Activated CD4-positive, alpha-beta T cell treated with anti-CD3 and anti-CD28 coated beads for 1 hour (primary cell): ENCODE data around the gene FXYD4.
"Not testable (repeated sequence)": the region's sequence is repeated elsewhere in the genome, so short reads cannot be mapped to it uniquely, and the experiment has no call there.

Experiments
- DNase-seq: peaks from one replicate; pipeline ENCODE4 v3.0.0-alpha.2; 2020

Gene FXYD4

GRCh38 chr10:43371418-43371817 lies at the start of gene FXYD4:
Gene FXYD4 (plus strand): TSS chr10:43371636. CDS start chr10:43373747, 2,111 bp downstream.
- no peak for DNase-seq

GRCh38 chr10:43322331-43322730 lies 49.1 kb upstream of the FXYD4 start:
- DNase-seq: no peak

DNA sequence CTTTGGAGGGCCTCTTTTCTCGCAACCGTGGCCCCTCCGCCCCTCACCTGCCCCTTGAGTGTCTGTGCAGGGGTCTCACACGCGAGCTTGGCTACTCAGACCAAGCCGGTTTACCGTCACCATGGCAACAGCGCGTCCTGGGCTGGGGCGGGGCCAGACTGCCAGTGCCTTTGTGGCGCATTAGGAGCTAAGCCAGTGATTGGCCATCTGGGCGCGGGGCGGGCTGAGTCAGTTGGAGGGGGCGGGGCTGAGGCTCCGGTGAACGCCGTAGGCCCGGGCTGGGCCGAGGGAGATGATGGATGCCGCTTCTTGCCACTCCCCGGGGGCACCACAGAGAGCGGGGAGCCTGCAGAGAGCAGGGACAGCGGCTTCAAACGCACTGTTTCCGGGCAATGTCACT lies 48.7 kb upstream of the FXYD4 start:
- peak; percentile 64 for DNase-seq

GRCh38 chr10:43323245-43323644 lies 48.2 kb upstream of the FXYD4 start:
- no peak for DNase-seq

DNA sequence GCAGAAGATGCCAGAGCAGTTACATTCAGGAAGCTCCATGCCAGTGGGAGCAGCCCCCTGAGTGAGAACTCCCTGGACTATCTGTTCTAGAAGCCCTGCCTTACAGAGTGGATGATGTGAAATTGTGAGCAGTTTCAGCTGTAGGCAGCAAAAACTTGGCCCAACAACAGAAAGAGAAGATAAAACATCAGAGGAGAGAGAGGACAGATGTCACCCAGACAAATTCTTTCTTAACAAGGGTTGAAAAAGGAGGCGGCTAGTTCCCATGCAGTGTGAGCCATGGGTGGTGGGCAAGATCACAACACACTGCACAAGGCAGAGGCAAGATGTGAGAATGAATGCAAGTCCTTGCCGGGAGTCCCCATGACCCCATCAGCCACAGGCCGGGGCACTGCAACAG lies 46.6 kb upstream of the FXYD4 start:
- no peak for DNase-seq

DNA sequence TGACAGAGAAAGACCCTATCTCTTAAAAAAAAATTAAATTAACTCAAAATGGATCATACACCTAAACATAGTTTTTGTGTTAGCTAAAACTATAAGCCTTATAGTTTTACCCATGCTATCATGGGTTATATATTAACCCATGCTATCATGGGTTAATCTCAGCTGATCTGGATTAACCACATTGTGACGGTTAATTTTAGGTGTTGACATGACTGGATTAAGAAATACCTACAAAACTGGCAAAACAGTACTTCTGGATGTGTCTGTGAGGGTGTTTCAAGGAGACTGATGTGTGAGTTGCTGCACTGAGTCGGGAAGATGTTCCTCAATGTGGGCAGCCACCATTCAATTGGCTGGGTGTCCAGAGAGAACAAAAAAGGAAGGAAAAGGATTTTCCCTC lies 44.3 kb upstream of the FXYD4 start:
- DNase-seq: no peak

GRCh38 chr10:43327986-43328385 lies 43.5 kb upstream of the FXYD4 start:
- DNase-seq: no peak

GRCh38 chr10:43328810-43329209 lies 42.6 kb upstream of the FXYD4 start:
- DNase-seq: not testable (repeated sequence)

DNA sequence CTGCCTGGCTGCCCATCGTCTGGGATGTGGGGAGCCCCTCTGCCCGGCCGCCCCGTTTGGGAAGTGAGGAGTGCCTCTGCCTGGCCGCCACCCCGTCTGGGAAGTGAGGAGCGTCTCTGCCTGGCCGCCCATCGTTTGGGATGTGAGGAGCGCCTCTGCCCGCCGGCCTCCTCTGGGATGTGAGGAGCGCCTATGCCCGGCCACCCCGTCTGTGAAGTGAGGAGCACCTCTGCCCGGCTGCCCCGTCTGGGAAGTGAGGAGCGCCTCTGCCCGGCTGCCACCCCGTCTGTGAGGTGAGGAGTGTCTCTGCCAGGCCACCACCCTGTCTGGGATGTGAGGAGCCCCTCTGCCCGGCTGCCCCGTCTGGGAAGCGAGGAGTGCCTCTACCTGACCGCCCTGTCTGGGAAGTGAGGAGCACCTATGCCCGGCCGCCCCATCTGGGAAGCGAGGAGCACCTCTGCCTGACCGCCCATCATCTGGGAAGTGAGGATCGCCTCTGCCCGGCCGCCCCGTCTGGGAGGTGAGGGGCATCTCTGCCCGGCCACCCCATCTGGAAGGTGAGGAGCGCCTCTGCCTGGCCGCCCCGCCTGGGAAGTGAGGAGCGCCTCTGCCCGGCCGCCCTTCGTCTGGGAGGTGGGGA lies 42.1 kb upstream of the FXYD4 start:
- not testable (repeated sequence) for DNase-seq

DNA sequence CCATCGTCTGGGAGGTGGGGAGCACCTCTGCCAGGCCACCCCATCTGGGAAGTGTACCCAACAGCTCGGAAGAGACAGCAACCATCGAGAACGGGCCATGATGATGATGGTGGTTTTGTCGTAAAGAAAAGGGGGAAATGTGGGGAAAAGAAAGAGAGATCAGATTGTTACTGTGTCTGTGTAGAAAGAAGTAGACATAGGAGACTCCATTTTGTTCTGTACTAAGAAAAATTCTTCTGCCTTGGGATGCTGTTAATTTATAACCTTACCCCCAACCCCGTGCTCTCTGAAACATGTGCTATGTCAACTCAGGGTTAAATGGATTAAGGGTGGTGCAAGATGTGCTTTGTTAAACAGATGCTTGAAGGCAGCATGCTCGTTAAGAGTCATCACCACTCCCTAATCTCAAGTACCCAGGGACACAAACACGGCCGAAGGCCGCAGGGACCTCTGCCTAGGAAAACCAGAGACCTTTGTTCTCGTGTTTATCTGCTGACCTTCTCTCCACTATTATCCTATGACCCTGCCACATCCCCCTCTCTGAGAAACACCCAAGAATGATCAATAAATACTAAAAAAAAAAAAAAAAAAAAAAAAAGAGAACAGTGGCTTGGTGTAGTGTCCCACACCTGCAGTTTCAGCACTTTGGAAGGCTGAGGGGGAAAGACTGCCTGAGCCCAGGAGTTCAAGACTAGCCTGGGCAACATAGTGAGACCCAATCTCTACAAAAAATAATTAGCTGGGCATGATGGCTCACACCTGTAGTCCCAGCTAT lies 41.2 kb upstream of the FXYD4 start:
- not testable (repeated sequence) for DNase-seq

- DNase-seq: not testable (repeated sequence)
These were observed 40.7 kb upstream of the FXYD4 start for GRCh38 chr10:43330824-43331127.

DNA sequence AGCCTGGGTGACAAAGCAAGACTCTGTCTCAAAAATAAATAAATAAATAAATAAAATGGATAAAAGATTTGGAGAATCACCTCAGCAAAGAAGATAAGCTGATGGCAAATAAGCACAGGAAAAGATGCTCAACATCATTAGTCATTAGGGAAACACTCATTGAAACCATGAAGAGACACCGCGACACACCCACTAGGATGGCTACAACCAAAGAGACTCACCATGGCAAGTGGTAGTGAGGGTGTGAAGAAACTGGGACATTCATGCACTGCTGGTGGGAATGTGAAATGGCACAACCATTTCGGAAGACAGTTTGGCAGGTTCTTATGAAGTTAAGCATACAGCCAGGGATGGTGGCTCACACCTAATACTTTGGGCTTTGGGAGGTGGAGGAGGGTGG lies 37.8 kb upstream of the FXYD4 start:
- no peak for DNase-seq

DNA sequence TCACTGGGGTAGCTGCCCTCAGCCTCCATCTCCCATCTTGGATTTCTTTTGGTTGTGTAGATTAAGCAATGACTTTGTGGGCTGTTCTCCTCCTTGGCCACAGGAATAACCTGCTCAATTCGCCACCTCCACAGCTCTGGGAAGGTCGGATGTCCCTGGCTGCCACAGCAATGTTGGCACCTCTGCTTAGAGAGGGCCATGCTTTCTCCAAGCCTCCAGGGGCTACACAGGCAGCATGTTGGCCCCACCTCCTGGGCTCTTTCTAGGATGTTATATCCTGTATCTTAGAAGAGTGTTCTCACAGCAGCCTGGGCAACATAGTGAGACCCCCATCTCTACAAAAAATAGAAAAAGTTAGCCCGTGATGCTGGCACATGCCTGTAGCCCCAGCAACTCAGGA lies 35.4 kb upstream of the FXYD4 start:
- no peak for DNase-seq

- no peak for DNase-seq
These were observed 34.7 kb upstream of the FXYD4 start for GRCh38 chr10:43336641-43337318.

GRCh38 chr10:43337536-43337935 lies 33.9 kb upstream of the FXYD4 start:
- not testable (repeated sequence) for DNase-seq

DNA sequence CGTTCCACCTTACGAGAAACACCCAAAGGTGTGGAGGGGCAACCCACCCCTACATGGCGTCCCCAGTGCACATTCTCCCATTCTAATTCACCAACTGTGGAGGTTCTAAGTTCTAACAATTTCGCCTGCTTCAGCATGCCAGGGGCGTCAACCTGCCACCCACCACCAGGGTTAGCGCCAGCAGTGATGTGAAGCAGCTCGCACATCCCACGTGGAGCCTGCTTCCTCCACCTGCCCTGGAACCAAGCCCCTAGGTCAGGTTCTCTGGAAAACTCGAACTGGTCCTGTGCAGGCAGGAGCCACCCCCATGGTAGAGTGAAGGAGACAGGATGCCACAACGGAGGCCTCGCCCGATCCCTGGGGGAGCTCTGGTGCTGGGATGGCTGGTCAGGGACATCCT lies 33.3 kb upstream of the FXYD4 start:
- DNase-seq: no peak

GRCh38 chr10:43339136-43339535 lies 32.3 kb upstream of the FXYD4 start:
- no peak for DNase-seq

DNA sequence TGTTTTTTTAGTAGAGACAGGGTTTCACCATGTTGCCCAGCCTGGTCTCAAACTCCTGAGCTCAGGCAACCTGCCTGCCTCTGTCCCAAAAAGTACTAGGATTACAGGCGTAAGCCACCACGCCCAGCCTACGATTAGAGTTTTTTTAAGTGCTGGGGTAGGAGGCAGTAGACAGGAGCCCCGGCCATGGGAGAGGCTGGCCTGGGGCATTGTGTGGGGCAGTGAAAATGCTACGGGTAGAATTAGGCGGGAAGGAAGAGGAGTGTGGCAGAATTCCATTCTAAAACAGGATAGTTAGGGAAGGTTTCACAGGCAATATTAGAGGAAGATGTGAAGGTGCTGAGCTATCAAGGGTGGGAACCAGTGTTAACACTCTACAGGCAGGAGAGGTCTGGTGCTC lies 31.3 kb upstream of the FXYD4 start:
- no peak for DNase-seq

DNA sequence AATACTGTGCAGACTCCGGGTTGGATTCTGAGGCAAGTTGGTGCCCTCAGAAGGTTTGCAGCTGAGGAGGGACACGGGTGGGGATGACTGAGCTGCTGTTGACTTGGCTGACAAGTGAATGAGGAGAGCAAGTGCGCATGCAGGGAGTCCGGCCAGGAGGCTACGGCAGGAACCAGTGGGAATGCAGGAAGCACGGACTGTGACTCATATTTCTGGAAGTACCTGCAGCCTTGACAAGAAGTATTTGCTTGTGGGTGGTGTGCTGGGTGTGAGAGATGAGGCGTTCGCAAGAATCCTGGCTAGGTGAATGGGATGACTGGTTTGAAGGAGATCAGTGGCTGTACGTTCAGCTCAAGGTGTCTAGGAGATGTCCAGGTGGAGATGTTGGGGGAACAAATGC lies 30.8 kb upstream of the FXYD4 start:
- DNase-seq: no peak

- DNase-seq: no peak
These were observed 30.0 kb upstream of the FXYD4 start for GRCh38 chr10:43341450-43341849.

- DNase-seq: no peak
These were observed 28.9 kb upstream of the FXYD4 start for GRCh38 chr10:43342279-43343125.

DNA sequence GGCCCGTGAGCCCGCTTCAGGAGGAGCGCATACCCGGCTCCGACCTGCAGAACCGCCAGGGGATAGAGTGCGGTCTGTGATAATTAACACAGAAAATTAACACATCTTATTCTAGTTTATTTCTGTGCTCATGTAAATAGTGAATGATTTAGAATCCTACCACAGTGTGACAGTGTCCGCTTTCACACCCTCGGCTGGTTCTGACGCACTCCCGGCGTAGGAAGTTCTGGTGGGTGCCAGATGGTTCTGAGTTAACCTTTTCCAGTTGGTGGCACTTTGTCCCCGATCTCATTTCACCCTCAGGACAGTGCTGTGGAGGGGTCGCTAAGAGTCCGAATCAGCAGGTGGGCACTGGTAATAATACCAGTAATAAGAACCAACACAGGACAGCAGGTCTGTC lies 28.3 kb upstream of the FXYD4 start:
- DNase-seq: no peak

DNA sequence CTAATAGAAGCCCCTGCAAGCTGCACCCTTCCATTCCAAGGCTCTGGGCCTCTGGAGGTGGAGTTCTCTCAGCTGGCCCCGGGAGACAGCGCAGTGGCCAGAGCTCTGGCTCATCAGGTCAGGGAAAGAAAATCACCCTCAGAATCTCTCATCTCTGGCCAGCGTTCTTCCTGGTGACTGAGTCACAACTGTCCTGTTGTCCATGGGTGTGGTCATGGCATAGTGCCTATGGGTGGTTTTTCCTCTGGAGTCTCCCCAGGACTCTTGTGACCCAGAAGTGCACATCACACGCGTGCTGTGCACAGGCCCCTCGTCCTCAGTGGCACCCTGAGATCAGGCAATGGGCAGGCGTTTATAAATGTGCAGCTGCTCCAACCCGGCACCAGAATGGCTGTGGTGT lies 27.4 kb upstream of the FXYD4 start:
- no peak for DNase-seq
